Hepatocyte (in vitro differentiated cells): ENCODE measurements around the gene DYNC2LI1.

Experiments used
- CTCF ChIP-seq: fragments of 200-600 bp; sonication (generic); IDR thresholded peaks from 2 replicates; pipeline ENCODE4 v1.5.1; 2016; ENCODE audit warnings: antibody characterized with exemption, mild to moderate bottlenecking; ENCODE audit not compliant: poor library complexity
- EZH2 ChIP-seq: fragments of 200-600 bp; sonication (generic); IDR thresholded peaks from 2 replicates; pipeline ENCODE4 v1.6.1; 2016; ENCODE audit warnings: antibody characterized with exemption, mild to moderate bottlenecking, borderline replicate concordance
- EZH2phosphoT487 ChIP-seq: fragments of 200-600 bp; sonication (generic); IDR thresholded peaks from one replicate; pipeline ENCODE4 v1.6.1; 2018; ENCODE audit warnings: antibody characterized with exemption, mild to moderate bottlenecking, low read depth, moderate library complexity; ENCODE audit not compliant: unreplicated experiment, severe bottlenecking

DNA sequence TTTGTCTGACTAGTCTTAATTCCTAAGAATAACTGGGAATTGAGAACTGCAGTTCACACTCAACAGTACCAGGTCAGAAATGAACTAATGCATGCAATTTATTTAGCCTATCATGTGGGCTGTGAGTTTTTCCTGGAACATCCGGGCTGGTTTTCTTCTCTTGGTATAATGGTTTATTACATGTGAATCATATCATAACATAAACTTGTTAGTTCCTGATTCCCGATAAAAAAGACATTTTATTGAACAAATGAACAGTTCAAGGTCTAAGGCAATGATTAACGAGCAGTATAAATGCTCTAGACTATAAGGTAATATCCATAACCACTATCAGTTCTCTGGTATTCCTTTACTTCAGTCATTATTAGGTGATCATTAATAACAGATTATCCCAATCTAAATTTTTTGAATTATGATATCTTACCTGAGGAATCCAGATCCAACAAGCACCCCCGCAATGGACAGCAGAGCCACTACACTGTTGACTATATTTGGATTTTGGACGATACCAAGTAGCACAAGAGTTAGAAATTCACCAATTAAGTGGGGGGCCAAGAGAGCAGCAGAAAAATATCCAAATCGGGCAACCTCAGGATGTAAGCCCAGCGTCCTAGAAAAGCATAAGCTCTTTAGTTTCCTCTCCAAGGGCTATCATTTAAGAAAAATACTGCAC is 45.8 kb downstream of the DYNC2LI1 start:
- TF ChIP-seq CTCF = no peak
- TF ChIP-seq EZH2 = no peak
- no peak for TF ChIP-seq EZH2phosphoT487
